ENCODE data around the gene GPANK1. TPM values are rescaled to one million over a fixed set of nuclear protein-coding genes. Genes with fewer than 3 reads are reported as not detected.

Gene GPANK1
- total and polyA plus RNA-seq, 9 of the 15 experiments (the other 6 are each of a cell fraction or from before 2014, with no cell fraction given): 32.2 to 111 (median 46.3) TPM

GRCh38 chr6:31663961-31664789 lies 622 bp downstream of the GPANK1 start (continued):
- no peak for TF ChIP-seq ZNF24 (IDR thresholded peaks at IDR 0.05)
- TF ChIP-seq KDM4B (IDR thresholded peaks at IDR 0.05; ENCODE audit: borderline replicate concordance in 2 of 2, low read depth in 1 of 2): no peak
- peak; percentile 58; the same call in 1 of the 2 replicates for TF ChIP-seq THRB (CRISPR knock-in tag; conservative IDR thresholded peaks at IDR 0.05)
- no peak for TF ChIP-seq GATAD2A (IDR thresholded peaks at IDR 0.05)
- TF ChIP-seq BCLAF1 (IDR thresholded peaks at IDR 0.05; ENCODE audit: borderline replicate concordance in 1 of 2, control insufficient read depth in 1 of 2, low read depth in 2 of 2, low read length in 1 of 2): peak in 1 of 2 experiments; percentile 62; a peak in 1 of 4 replicates
- TF ChIP-seq HDAC2 (IDR thresholded peaks at IDR 0.05): peak; percentile 93
- no peak for TF ChIP-seq GTF3C2 (IDR thresholded peaks at IDR 0.05; ENCODE audit: borderline replicate concordance, extremely low read depth, insufficient read length)
- no peak for TF ChIP-seq ATF4 (CRISPR knock-in tag; IDR thresholded peaks at IDR 0.05)
- no peak; the same call in 1 of the 2 replicates for TF ChIP-seq ARID4B (CRISPR knock-in tag; IDR thresholded peaks at IDR 0.05)
